Stomach (tissue), 9 donors: ENCODE measurements around the gene BARD1. TPM values are rescaled to one million over a fixed set of nuclear protein-coding genes. Genes with fewer than 3 reads are reported as not detected.

ENCODE experiments used
- DNase-seq, 2 donors: peaks; one replicate each; pipeline versions ENCODE4 v3.0.0 to v3.0.0-alpha.2; 2013 to 2019
- H3K27ac ChIP-seq, 5 donors: fragments of 200-600 bp in 4 of 5; sonication (generic) in 4 of 5; one replicate each; pipeline ENCODE4 v1.5.1; 2013 to 2019; ENCODE audit warnings: mild to moderate bottlenecking in 1 of 5, moderate library complexity in 1 of 5
- H3K27me3 ChIP-seq, 3 donors: fragments of 200-600 bp; sonication (generic); one replicate each; pipeline ENCODE4 v1.5.1; 2017 to 2019; ENCODE audit warnings: mixed run types in 1 of 3
- H3K36me3 ChIP-seq, 4 donors: fragments of 200-600 bp; sonication (generic); 1 replicate in 3 of 4; 2 replicates in 1 of 4; pipeline ENCODE4 v1.5.1; 2016 to 2019
- H3K4me1 ChIP-seq, 4 donors: fragments of 200-600 bp; sonication (generic); one replicate each; pipeline ENCODE4 v1.5.1; 2016 to 2019
- H3K4me3 ChIP-seq, 4 donors: fragments of 200-600 bp; sonication (generic) in 3 of 4; one replicate each; pipeline ENCODE4 v1.5.1; 2016 to 2019; ENCODE audit warnings: mild to moderate bottlenecking in 1 of 4
- H3K9me3 ChIP-seq, 4 donors: fragments of 200-600 bp; sonication (generic); one replicate each; pipeline ENCODE4 v1.5.1; 2016 to 2019
- CTCF ChIP-seq, 7 experiments: fragments of 450-650 bp in 4 of 7; fragments of 200-600 bp in 3 of 7; sonication (generic) in 3 of 7; IDR thresholded peaks; one replicate each; pipeline ENCODE4 v1.5.1; 2016 to 2019; ENCODE audit warnings: antibody characterized with exemption in 7 of 7, control low read depth in 2 of 7, mild to moderate bottlenecking in 1 of 7
- EP300 ChIP-seq: sonication (generic); formaldehyde crosslinking; IDR thresholded peaks from one replicate; pipeline ENCODE4 v1.6.1; 2017; ENCODE audit warnings: antibody characterized with exemption
- POLR2A ChIP-seq, 4 donors: fragments of 450-650 bp; IDR thresholded peaks; one replicate each; pipeline ENCODE4 v1.6.1; 2016; ENCODE audit warnings: antibody characterized with exemption in 4 of 4, control low read depth in 2 of 4, mild to moderate bottlenecking in 1 of 4, moderate library complexity in 1 of 4
- POLR2AphosphoS5 ChIP-seq, 3 donors: sonication (generic); formaldehyde crosslinking; IDR thresholded peaks; one replicate each; pipeline ENCODE4 v1.6.1; 2016; ENCODE audit warnings: antibody characterized with exemption in 3 of 3
- WGBS, 5 donors: extraction: QIAGEN DNeasy Blood & Tissue Kit in 3 of 5; methylation state at CpG; one replicate each; pipeline versions ENCODE4 v1.1.5 to v1.1.7; 2013 to 2018; 5-methylcytosine and 5-hydroxymethylcytosine counted together
- intact Hi-C: fragments of 100-400 bp; cut with DNase I; formaldehyde crosslinking; loops from one replicate; pipeline ENCODE4 v1.15.1; 2023; ENCODE audit warnings: low total_unique reads
- polyA plus RNA-seq, 3 donors: library from polyadenylated mRNA; stranded (reverse); fragments of 200-250 nt; gene quantifications; one replicate each; pipeline ENCODE4 v1.2.3, GENCODE V29; 2013
- total RNA-seq, 5 donors: library from RNA; depleted of rRNA; stranded (reverse); fragments of >200 nt; gene quantifications; one replicate each; pipeline versions ENCODE4 v1.1.0 to v1.2.3, GENCODE V29; 2014 to 2016
- donor health status: healthy with polysubstance abuse.
- donor health status: Bipolar disorder and iron deficiency.
- donor health status: healthy.

BARD1 gene
- total and polyA plus RNA-seq, 8 donors = 1.2 to 74.4 (median 10.9) TPM

GRCh38 chr2:214765180-214765579, 44.3 kb downstream of the BARD1 start:
- WGBS, 5 donors = 87 to 100% (median 96%) methylated on average over 2 of the region's 2 CpGs
- no peak for DNase-seq
- intact Hi-C loops = no loop called here
- Histone ChIP-seq H3K4me1 (no peaks in the 10 kb centered on the region), H3K36me3 (peaks cover 0 to 50% (median 31%) of the 10 kb centered on the region in 4 donors), H3K4me3 (no peak overlapping the region), H3K27ac (no peak overlapping the region), H3K9me3 (no peaks in the 10 kb centered on the region), H3K27me3 (no peaks in the 10 kb centered on the region)
- TF ChIP-seq EP300 (no peak), POLR2A (IDR thresholded peaks at IDR 0.05) (no peak), POLR2AphosphoS5 (IDR thresholded peaks at IDR 0.05) (no peak), CTCF (IDR thresholded peaks at IDR 0.05) (no peak)

- H3K4me3 ChIP-seq = no peak overlapping the region
- H3K9me3 ChIP-seq = no peaks in the 10 kb centered on the region
- intact Hi-C loops = no loop called here
- peaks cover 0 to 35% (median 20%) of the 10 kb centered on the region in 4 donors for H3K36me3 ChIP-seq
- no peak for DNase-seq
- no peaks in the 10 kb centered on the region for H3K27me3 ChIP-seq
- WGBS, 5 donors = 41 to 73% (median 65%) methylated on average over 2 of the region's 2 CpGs
- no peak for TF ChIP-seq CTCF (IDR thresholded peaks at IDR 0.05)
- no peak for TF ChIP-seq POLR2AphosphoS5 (IDR thresholded peaks at IDR 0.05)
- no peak for TF ChIP-seq EP300
- TF ChIP-seq POLR2A (IDR thresholded peaks at IDR 0.05) = no peak
- no peak overlapping the region for H3K27ac ChIP-seq
- no peaks in the 10 kb centered on the region for H3K4me1 ChIP-seq
Observed at GRCh38 chr2:214753455-214753854, 56.0 kb downstream of the BARD1 start.

- Histone ChIP-seq H3K9me3 (no peaks in the 10 kb centered on the region), H3K4me3 (no peak overlapping the region), H3K27ac (no peak overlapping the region), H3K27me3 (no peaks in the 10 kb centered on the region), H3K4me1 (no peaks in the 10 kb centered on the region), H3K36me3 (peaks cover 0 to 29% (median 18%) of the 10 kb centered on the region in 4 donors)
- intact Hi-C loops = no loop called here
- no peak for DNase-seq
- TF ChIP-seq POLR2A (IDR thresholded peaks at IDR 0.05) = no peak
- TF ChIP-seq EP300 = no peak
- TF ChIP-seq POLR2AphosphoS5 (IDR thresholded peaks at IDR 0.05) = no peak
- no peak for TF ChIP-seq CTCF (IDR thresholded peaks at IDR 0.05)
- WGBS, 5 donors = 86 to 94% (median 88%) methylated on average over 2 of the region's 2 CpGs
Observed at GRCh38 chr2:214750529-214750928, 59.0 kb downstream of the BARD1 start.

GRCh38 chr2:214747992-214748391, 61.5 kb downstream of the BARD1 start:
- Histone ChIP-seq H3K36me3 (peaks cover 0 to 37% (median 25%) of the 10 kb centered on the region in 4 donors), H3K4me1 (no peaks in the 10 kb centered on the region), H3K4me3 (no peak overlapping the region), H3K9me3 (no peaks in the 10 kb centered on the region), H3K27me3 (no peaks in the 10 kb centered on the region), H3K27ac (no peak overlapping the region)
- TF ChIP-seq EP300 (no peak), POLR2AphosphoS5 (IDR thresholded peaks at IDR 0.05) (no peak), POLR2A (IDR thresholded peaks at IDR 0.05) (no peak), CTCF (IDR thresholded peaks at IDR 0.05) (no peak)
- intact Hi-C loops = no loop called here
- no peak for DNase-seq
